Effector memory CD4-positive, alpha-beta T cell (primary cell): ENCODE data around the gene BDKRB1.

Experiments
- DNase-seq, 3 donors: peaks; one replicate each; pipeline ENCODE4 v3.0.0-alpha.2; 2020
- H3K27ac ChIP-seq: 2 replicates; pipeline ENCODE4 v1.7.0; 2013; ENCODE audit warnings: mild to moderate bottlenecking, low read length, moderate library complexity; ENCODE audit not compliant: insufficient read depth, poor library complexity, severe bottlenecking
- H3K27me3 ChIP-seq: replicated peaks from 2 replicates; pipeline ENCODE4 v1.7.0; 2013; ENCODE audit warnings: mild to moderate bottlenecking, low read length; ENCODE audit not compliant: insufficient read depth, control insufficient read depth, poor library complexity, severe bottlenecking
- H3K36me3 ChIP-seq: 2 replicates; pipeline ENCODE4 v1.7.0; 2013; ENCODE audit warnings: mild to moderate bottlenecking, low read length, moderate library complexity; ENCODE audit not compliant: control insufficient read depth, insufficient read depth
- H3K4me1 ChIP-seq: 2 replicates; pipeline ENCODE4 v1.7.0; 2013; ENCODE audit warnings: low read length, mild to moderate bottlenecking; ENCODE audit not compliant: control insufficient read depth, insufficient read depth, poor library complexity, severe bottlenecking
- H3K4me3 ChIP-seq: 2 replicates; pipeline ENCODE4 v1.7.0; 2013; ENCODE audit warnings: low read length, low read depth, mild to moderate bottlenecking; ENCODE audit not compliant: insufficient read depth, poor library complexity, severe bottlenecking
- H3K9me3 ChIP-seq: 2 replicates; pipeline ENCODE4 v1.7.0; 2013; ENCODE audit warnings: mild to moderate bottlenecking, low read length, moderate library complexity; ENCODE audit not compliant: control insufficient read depth
- total RNA-seq, 3 donors: gene quantifications; one replicate each; lab custom pipeline; 2026; lab: John Stamatoyannopoulos, UW

BDKRB1 gene
- total RNA-seq = 0 reads per million in 3 donors

GRCh38 chr14:96255501-96256366 is at the start of gene BDKRB1:
Gene BDKRB1, plus strand, starts transcription at chr14:96256210. Its CDS starts 7,473 bp downstream, at chr14:96263683.
- no peaks in the 10 kb centered on the region for H3K27me3 ChIP-seq
- no peaks in the 10 kb centered on the region for H3K9me3 ChIP-seq
- no peaks in the 10 kb centered on the region for H3K4me1 ChIP-seq
- H3K36me3 ChIP-seq = no peaks in the 10 kb centered on the region
- no peak within 1 kb of the TSS for H3K4me3 ChIP-seq
- no peak for DNase-seq
- no peak within 1 kb of the TSS for H3K27ac ChIP-seq

GRCh38 chr14:96206461-96206860 is 49.5 kb upstream of the BDKRB1 start:
- Histone ChIP-seq H3K4me3 (no peak overlapping the region), H3K27ac (no peak overlapping the region), H3K4me1 (no peaks in the 10 kb centered on the region), H3K9me3 (no peaks in the 10 kb centered on the region), H3K27me3 (peaks cover 9% of the 10 kb centered on the region), H3K36me3 (no peaks in the 10 kb centered on the region)
- no peak for DNase-seq

- Histone ChIP-seq H3K4me1 (no peaks in the 10 kb centered on the region), H3K27me3 (peaks cover 9% of the 10 kb centered on the region), H3K4me3 (no peak overlapping the region), H3K9me3 (no peaks in the 10 kb centered on the region), H3K36me3 (no peaks in the 10 kb centered on the region), H3K27ac (no peak overlapping the region)
- no peak for DNase-seq
These were observed 48.3 kb upstream of the BDKRB1 start for GRCh38 chr14:96207686-96208085.

- no peak for DNase-seq
- no peak overlapping the region for H3K4me3 ChIP-seq
- no peaks in the 10 kb centered on the region for H3K36me3 ChIP-seq
- H3K9me3 ChIP-seq = no peaks in the 10 kb centered on the region
- peaks cover 8% of the 10 kb centered on the region for H3K27me3 ChIP-seq
- H3K4me1 ChIP-seq = no peaks in the 10 kb centered on the region
- no peak overlapping the region for H3K27ac ChIP-seq
These were observed 47.3 kb upstream of the BDKRB1 start for GRCh38 chr14:96208739-96209138.

GRCh38 chr14:96212140-96212539 is 43.9 kb upstream of the BDKRB1 start:
- no peak overlapping the region for H3K4me3 ChIP-seq
- no peaks in the 10 kb centered on the region for H3K9me3 ChIP-seq
- no peak for DNase-seq

GRCh38 chr14:96212896-96213295 is 43.1 kb upstream of the BDKRB1 start:
- Histone ChIP-seq H3K4me3 (no peak overlapping the region), H3K27ac (no peak overlapping the region), H3K4me1 (no peaks in the 10 kb centered on the region), H3K9me3 (no peaks in the 10 kb centered on the region), H3K27me3 (no peaks in the 10 kb centered on the region), H3K36me3 (no peaks in the 10 kb centered on the region)
- no peak for DNase-seq

More at GRCh38 chr14:96212140-96212539, 43.9 kb upstream of the BDKRB1 start:
- H3K27ac ChIP-seq = no peak overlapping the region
- H3K27me3 ChIP-seq = no peaks in the 10 kb centered on the region
- no peaks in the 10 kb centered on the region for H3K36me3 ChIP-seq
- H3K4me1 ChIP-seq = no peaks in the 10 kb centered on the region

- DNase-seq = no peak
- Histone ChIP-seq H3K9me3 (no peaks in the 10 kb centered on the region), H3K36me3 (no peaks in the 10 kb centered on the region), H3K4me3 (no peak overlapping the region), H3K27ac (no peak overlapping the region), H3K4me1 (no peaks in the 10 kb centered on the region), H3K27me3 (no peaks in the 10 kb centered on the region)
These were observed 42.0 kb upstream of the BDKRB1 start for GRCh38 chr14:96213871-96214465.

GRCh38 chr14:96214793-96215192 is 41.2 kb upstream of the BDKRB1 start:
- H3K9me3 ChIP-seq = no peaks in the 10 kb centered on the region
- H3K27ac ChIP-seq = no peak overlapping the region
- H3K36me3 ChIP-seq = no peaks in the 10 kb centered on the region
- no peaks in the 10 kb centered on the region for H3K27me3 ChIP-seq
- no peak for DNase-seq
- no peaks in the 10 kb centered on the region for H3K4me1 ChIP-seq
- no peak overlapping the region for H3K4me3 ChIP-seq

GRCh38 chr14:96215452-96216244 is 40.4 kb upstream of the BDKRB1 start:
- Histone ChIP-seq H3K4me1 (no peaks in the 10 kb centered on the region), H3K27me3 (no peaks in the 10 kb centered on the region), H3K9me3 (no peaks in the 10 kb centered on the region), H3K36me3 (no peaks in the 10 kb centered on the region), H3K27ac (no peak overlapping the region), H3K4me3 (no peak overlapping the region)
- no peak for DNase-seq
